A673 (cell line): ENCODE measurements around the gene ARRB1. TPM values are rescaled to one million over a fixed set of nuclear protein-coding genes. Genes with fewer than 3 reads are reported as not detected.

Experiments
- BruUV-seq: library from RNA; stranded (reverse); fragments of 400-500 nt; replicated peaks from 2 replicates; lab custom pipeline; 2021; lab: Mats Ljungman, UMichigan
- CTCF ChIA-PET: fragments of 300-600 bp; sonication (Branson Sonifier 250); formaldehyde crosslinking; loops from one replicate; lab custom pipeline; 2022; ENCODE audit warnings: antibody characterized with exemption; lab: Charles Lee
- POLR2A ChIA-PET: fragments of 300-600 bp; sonication (Branson Sonifier 250); formaldehyde crosslinking; loops from one replicate; lab custom pipeline; 2022; ENCODE audit warnings: antibody characterized with exemption; ENCODE audit not compliant: low non-redundant PET; lab: Charles Lee
- DNase-seq: peaks from one replicate; pipeline ENCODE4 v3.0.0-alpha.2; 2015; ENCODE audit warnings: low spot score
- H3K27ac ChIP-seq: fragments of 200-600 bp; sonication (generic); 2 replicates; pipeline ENCODE4 v1.5.1; 2016; ENCODE audit warnings: mixed run types, low read depth, mild to moderate bottlenecking, mixed read lengths, antibody characterized with exemption, low read length; ENCODE audit not compliant: poor library complexity, severe bottlenecking
- H3K27me3 ChIP-seq: fragments of 200-600 bp; sonication (generic); replicated peaks from 2 replicates; pipeline ENCODE4 v1.6.1; 2017; ENCODE audit warnings: mixed run types, low read depth, mild to moderate bottlenecking, mixed read lengths, antibody characterized with exemption, low read length; ENCODE audit not compliant: insufficient read depth, poor library complexity
- H3K36me3 ChIP-seq: fragments of 200-600 bp; sonication (generic); 2 replicates; pipeline ENCODE4 v1.6.1; 2016; ENCODE audit warnings: mixed run types, mild to moderate bottlenecking, mixed read lengths, antibody characterized with exemption, low read length; ENCODE audit not compliant: insufficient read depth, poor library complexity, severe bottlenecking
- H3K4me1 ChIP-seq: fragments of 200-600 bp; sonication (generic); 2 replicates; pipeline ENCODE4 v1.6.1; 2017; ENCODE audit warnings: mixed run types, mild to moderate bottlenecking, mixed read lengths, antibody characterized with exemption, low read length; ENCODE audit not compliant: insufficient read depth, poor library complexity, severe bottlenecking
- H3K4me3 ChIP-seq: fragments of 200-600 bp; sonication (generic); 2 replicates; pipeline ENCODE4 v1.5.1; 2016; ENCODE audit warnings: low read depth, mixed run types, mild to moderate bottlenecking, mixed read lengths, low read length; ENCODE audit not compliant: poor library complexity, severe bottlenecking
- H3K9me3 ChIP-seq: fragments of 200-600 bp; sonication (generic); 2 replicates; pipeline ENCODE4 v1.6.1; 2016; ENCODE audit warnings: mixed run types, low read depth, mild to moderate bottlenecking, mixed read lengths, antibody characterized with exemption, low read length; ENCODE audit not compliant: poor library complexity, severe bottlenecking
- CTCF ChIP-seq: fragments of 300-800, 200-600 bp; sonication (generic); conservative IDR thresholded peaks from 2 replicates; pipeline ENCODE4 v1.5.1; 2017; ENCODE audit warnings: low read depth, mild to moderate bottlenecking, antibody characterized with exemption, low read length, moderate library complexity, mixed read lengths
- EZH2 ChIP-seq: fragments of 200-600 bp; sonication (generic); IDR thresholded peaks from 2 replicates; pipeline ENCODE4 v1.6.1; 2017; ENCODE audit warnings: borderline replicate concordance, low read depth, mild to moderate bottlenecking, mixed read lengths, antibody characterized with exemption, low read length; ENCODE audit not compliant: poor library complexity, severe bottlenecking
- intact Hi-C: fragments of 100-400 bp; cut with micrococcal nuclease; formaldehyde crosslinking; loops from one replicate; pipeline ENCODE4 v1.10.0; 2022; ENCODE audit not compliant: unreplicated experiment
- total RNA-seq: library from RNA; stranded (reverse); gene quantifications from 2 replicates; pipeline ENCODE4 v1.2.3, GENCODE V29; 2021

Gene ARRB1
- total RNA-seq, 1 experiment from 2014 or later: 37.8 TPM

GRCh38 chr11:75265851-75266531 is 85.5 kb downstream of the ARRB1 start:
- TF ChIP-seq EZH2: no peak
- no peak for TF ChIP-seq CTCF
- Histone ChIP-seq H3K36me3 (no peaks in the 10 kb centered on the region), H3K27ac (no peak overlapping the region), H3K4me3 (no peak overlapping the region), H3K27me3 (no peaks in the 10 kb centered on the region), H3K9me3 (no peaks in the 10 kb centered on the region), H3K4me1 (no peaks in the 10 kb centered on the region)
- CTCF ChIA-PET: interaction anchor here (0.7 kb wide), 1 partner anchor 67 kb away, joined by 4 read pairs; no protein-coding TSS in a partner anchor
- no peak for DNase-seq
- POLR2A ChIA-PET: no interaction called here
- no TSS peak for BruUV-seq
- intact Hi-C loops: no loop called here

GRCh38 chr11:75264971-75265370 is 86.5 kb downstream of the ARRB1 start:
- Histone ChIP-seq H3K27me3 (no peaks in the 10 kb centered on the region), H3K9me3 (no peaks in the 10 kb centered on the region), H3K4me3 (no peak overlapping the region), H3K4me1 (no peaks in the 10 kb centered on the region), H3K36me3 (no peaks in the 10 kb centered on the region), H3K27ac (no peak overlapping the region)
- intact Hi-C loops: no loop called here
- BruUV-seq: no TSS peak
- no peak for DNase-seq
- POLR2A ChIA-PET: interaction anchor here (0.7 kb wide), 1 partner anchor 620 kb away, joined by 9 read pairs; no protein-coding TSS in a partner anchor
- CTCF ChIA-PET: no interaction called here
- no peak for TF ChIP-seq EZH2
- TF ChIP-seq CTCF: no peak

- ChIA-PET POLR2A (no interaction called here), CTCF (no interaction called here)
- TF ChIP-seq CTCF (no peak), EZH2 (no peak)
- Histone ChIP-seq H3K4me3 (no peak overlapping the region), H3K36me3 (no peaks in the 10 kb centered on the region), H3K4me1 (no peaks in the 10 kb centered on the region), H3K27ac (no peak overlapping the region), H3K9me3 (no peaks in the 10 kb centered on the region), H3K27me3 (no peaks in the 10 kb centered on the region)
- intact Hi-C loops: no loop called here
- DNase-seq: no peak
- BruUV-seq: no TSS peak
Measured at GRCh38 chr11:75264356-75264755, 87.1 kb downstream of the ARRB1 start.
